Stimulated activated CD4-positive, alpha-beta T cell treated with anti-CD3 and anti-CD28 coated beads, Interleukin-1b, Interleukin-23, amount 100 ng/mL, for 24 hours (primary cell): ENCODE results near the gene ATP6V0E2.

Source experiments
- DNase-seq, 4 experiments: peaks; one replicate each; pipeline ENCODE4 v3.0.0-alpha.2; 2020; ENCODE audit warnings: low read depth in 4 of 4, low spot score in 1 of 4

Gene ATP6V0E2

DNA sequence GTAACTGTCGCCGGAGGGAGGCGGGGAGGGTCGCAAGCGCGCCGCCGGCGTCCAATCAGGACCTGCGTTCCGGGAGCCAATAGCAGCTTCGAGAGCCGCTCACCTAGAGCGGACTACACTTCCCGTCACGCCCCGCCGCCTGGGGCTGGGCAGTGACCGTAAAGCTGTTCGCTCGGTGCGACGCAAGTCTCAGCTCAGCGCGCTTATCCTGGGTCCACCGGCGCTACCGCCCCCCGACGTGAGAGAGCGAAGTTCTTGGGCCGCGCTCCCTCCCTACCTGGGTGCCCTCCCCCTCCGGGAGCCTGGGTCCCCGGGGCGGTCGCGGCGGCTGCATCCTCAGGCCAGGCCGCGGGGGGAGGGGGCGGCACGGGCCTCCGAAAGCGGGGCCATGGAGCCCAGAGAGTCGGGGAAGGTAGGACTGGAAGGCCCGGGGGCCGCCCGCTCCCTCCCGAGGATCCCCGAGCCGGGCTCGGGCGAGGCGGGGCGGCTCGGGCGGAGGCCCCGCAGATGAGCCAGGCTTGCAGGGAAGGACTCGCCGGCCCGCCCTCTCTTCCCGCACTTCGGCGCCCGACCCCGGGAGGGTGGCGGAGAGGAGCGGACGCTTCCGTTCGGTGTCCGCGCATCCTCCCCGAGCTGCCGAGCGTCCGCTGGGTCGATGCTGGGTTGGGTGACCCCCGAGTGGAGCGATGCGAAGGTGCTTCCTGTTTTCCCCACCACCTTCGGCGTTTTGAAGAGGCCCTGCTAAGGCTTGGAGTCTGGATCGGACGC lies 35.4 kb upstream of the ATP6V0E2 start, which contains the start of gene ZNF862:
ZNF862 (plus strand) TSS at position 152 of the 768 bp plus-strand sequence; CDS start at position 389, 237 bp downstream.
- peak; percentile 91 to 95 (median 93) for DNase-seq

DNA sequence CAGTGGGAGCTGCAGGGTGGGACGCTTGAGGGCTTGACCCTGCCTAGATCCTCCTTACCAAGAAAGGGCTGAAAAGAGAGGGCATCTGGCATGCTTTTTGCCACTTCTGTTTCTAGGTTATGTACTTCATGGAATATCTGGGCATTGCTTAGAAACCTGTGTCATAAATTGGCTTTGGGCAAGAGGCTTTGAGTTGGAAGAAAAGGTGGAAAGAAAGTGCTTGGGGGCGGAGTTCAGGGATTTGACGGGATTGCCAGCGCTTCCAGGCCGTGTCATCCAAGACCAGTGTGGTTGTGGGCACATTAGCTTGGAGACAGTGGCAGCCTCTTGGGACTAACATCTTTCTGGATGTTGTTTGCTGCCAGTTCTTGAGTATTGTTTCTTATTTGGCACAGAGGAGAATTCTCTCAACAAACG lies 34.8 kb upstream of the ATP6V0E2 start:
- DNase-seq: no peak

DNA sequence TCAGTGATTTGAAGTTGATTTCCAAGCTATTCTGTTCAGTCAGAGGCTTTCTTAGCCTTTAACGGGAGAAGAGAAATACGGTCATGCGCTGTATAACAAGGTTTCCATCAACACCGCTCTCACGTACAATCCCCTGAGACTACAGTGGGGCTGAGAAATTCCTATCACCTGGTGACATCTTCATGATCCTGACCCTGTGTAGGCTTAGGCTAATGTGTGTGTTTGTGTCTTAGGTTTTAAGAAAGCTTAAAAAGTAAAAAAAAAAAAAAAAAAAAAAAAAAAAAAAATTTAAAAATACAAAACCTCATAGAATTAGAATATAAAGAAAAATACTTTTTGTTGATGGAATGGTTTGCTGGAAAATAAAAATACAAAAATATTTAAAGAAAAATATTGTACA lies 33.8 kb upstream of the ATP6V0E2 start:
- DNase-seq: no peak

DNA sequence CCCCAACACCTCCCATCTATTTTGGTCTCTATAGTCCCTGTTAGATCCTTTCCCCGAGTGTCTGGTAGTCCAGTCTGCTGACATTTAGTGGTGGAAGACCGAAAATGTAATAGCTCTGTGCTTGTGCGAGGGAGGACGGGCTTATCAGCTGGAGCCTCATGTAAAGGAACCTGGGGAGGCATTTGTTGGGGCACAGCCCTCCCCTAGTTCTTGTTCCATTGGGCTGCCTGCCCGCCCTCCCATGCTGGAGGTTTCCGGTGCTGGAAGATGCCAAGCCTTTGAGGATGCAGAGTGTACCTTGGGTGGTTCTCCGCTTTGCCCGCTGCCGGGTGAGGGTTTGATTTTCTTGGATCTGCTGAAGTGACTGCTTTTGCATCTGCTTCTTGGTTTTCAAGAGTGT lies 30.2 kb upstream of the ATP6V0E2 start:
- no peak for DNase-seq

DNA sequence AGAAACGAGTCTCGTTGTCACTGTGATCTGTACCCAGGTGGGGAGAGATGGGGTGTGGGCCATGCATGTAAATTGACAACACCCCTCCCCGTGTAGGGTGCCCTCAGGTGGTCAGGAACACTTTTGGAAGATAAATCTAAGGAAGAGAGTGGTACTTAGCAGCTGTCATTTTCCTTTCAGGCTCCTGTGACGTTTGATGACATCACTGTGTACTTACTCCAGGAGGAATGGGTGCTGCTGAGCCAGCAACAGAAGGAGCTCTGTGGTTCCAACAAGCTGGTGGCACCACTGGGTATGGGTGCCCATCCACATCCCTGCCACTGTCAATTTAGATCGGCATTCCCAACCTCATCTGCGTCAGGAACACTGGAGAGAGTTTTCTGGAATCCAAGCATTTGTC lies 29.3 kb upstream of the ATP6V0E2 start:
- DNase-seq: no peak

DNA sequence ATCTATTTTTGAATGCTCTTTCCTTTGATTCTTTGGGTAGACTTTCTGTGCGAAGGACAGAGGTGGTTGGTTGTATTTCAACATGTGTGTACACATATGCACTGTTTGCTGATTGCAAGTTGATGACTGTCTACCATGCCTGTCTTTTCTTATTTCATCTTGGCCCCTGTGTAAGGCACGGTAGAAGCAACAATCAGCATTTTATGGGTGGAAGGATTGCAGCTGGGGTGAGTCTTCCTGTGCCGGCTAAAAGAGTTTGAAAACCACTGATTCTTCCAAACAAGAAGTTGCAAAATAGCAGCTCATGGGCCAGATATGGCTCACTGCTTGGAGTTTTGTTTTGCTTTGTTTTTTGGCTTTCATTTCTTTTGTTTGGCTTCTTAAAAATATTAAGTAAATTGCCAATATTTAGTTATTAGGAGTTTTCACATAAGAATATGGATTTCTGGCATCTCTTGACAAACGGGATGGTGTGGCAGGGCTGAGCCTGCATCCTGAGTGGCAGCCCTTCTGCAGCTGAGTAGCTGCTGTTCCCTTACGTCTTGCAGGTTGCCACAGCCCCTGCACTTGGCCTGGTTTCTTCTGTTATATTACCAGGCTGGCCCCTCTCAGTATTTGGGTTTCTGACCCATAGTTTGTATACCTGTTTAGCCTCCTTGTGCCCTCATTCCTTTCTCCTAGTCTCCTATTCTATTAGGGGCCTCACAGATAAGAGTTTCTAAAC lies 28.4 kb upstream of the ATP6V0E2 start:
- no peak for DNase-seq

DNA sequence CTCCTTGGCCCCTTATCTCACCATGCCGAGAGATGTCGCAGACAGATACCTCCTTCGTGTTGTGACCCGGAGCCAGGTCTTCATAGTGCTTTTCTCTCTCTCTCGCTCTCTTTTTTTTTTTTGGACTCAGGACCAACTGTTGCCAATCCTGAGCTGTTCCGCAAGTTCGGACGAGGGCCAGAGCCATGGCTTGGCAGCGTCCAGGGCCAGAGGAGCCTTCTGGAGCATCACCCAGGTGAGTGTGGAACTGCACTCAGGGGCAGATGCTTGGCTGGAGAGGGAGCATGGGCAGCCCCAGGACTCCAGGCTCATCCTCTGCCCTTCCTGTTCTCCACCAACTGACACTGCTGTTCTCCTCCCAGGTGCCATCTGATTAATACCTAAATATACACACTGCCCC lies 27.7 kb upstream of the ATP6V0E2 start:
- no peak for DNase-seq

DNA sequence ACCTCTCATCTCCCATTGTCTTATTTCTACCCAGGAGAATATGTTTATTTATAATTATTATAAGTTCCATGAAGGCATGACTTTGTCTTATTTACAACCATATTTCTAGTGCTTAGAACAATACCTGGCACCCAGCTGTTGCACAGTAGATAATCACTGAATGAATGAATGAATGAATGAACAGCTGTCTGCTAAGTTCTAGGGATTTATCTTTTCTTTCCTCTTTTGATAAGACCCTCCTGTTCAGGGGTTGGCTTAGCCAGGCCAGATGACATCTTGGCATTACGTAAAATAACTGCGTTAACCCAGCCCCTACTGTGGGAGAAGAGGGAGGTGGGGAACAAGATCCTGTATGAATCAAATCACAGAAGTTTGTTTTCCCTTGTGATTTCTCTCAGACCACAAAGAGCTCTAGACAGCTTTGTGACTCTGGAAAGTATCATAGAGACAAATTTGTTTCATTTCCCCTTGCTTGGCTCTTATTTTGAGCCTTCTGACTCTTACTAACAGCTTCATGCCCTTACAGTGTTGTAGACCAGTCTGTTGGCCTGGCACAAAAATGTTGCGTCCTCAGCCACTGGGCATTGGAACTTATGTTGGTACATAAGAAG lies 27.2 kb upstream of the ATP6V0E2 start:
- no peak for DNase-seq

DNA sequence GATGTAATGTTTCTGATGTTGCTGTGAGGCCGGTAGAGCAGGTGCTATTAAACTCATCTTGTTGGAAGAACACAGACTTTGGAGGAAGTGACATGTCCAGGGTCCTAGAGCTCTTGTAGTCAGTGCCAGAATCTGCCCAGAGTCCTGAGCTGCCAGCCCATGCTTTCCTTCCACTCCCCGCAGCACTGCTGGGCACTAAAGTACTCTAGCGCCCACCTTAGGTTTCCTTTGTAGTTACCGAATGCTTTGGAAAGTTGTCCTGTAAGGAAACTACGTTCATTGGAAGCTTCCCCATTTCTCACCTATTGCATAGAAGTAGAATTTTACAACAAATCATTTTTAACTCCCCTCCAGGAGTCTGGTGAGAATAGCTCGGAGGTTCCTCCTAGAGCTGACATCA lies 24.6 kb upstream of the ATP6V0E2 start:
- DNase-seq: no peak

DNA sequence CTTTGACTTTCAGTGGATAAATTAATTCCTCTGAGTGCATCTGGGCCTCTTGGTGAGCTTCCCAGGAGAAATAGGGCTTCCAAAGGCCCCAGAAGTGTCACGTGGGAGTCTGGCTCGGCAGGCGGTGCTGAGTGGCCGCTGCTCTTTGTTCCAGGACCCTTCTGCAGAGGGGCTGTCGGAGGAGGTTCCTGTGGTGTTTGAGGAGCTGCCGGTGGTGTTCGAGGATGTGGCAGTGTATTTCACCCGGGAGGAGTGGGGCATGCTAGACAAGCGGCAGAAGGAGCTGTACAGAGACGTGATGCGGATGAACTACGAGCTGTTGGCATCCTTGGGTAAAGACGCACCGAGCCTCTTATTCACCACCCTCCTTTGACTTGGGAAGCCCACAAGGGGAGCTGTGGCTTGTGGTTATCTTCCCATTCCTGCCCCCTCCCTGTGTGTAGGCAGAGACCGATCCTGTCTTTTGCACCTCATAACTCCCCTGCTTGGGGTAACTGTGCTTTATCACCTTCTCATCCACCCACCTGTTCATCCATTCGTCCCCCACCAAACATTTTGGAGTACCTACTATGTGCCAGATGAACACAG lies 23.7 kb upstream of the ATP6V0E2 start:
- no peak for DNase-seq

DNA sequence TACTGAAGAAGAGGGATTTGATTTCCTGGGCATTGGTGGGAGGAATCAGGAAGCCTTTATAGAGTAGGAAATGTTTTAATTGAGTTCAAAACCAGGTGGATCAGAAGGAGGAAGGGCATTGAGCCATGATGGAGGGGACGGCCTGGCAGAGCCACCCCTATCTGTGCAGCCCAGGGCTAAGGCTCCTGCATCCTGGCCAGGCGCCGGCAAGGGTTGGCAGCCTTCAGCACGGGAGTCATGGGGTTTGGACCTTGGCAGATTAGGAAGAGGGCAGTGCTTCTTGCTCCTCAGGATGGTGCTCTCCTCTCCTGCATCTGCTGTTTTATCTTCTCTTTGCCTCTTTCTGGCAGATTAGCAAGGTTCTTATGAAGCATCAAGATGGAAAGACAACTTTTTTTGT lies 23.1 kb upstream of the ATP6V0E2 start:
- no peak for DNase-seq

DNA sequence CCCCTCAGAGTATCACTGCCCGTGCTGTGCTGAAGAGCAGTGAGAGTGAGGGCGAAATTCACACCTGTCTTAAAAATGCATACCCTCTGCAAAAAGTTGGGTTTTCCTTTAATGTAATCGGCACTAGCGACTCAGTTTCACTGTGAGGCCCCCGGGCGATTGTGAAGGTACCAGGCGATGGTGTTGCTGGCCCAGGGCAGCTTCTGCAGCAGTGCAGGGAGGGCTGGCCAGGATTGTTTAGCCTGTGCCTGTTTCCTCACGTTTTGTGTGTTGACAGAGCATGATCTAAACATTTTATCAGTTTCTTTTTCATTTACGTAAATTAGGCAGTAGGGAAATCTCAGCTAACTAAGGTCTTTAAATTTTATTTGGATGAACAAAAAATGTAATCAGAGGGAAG lies 22.3 kb upstream of the ATP6V0E2 start:
- DNase-seq: no peak

DNA sequence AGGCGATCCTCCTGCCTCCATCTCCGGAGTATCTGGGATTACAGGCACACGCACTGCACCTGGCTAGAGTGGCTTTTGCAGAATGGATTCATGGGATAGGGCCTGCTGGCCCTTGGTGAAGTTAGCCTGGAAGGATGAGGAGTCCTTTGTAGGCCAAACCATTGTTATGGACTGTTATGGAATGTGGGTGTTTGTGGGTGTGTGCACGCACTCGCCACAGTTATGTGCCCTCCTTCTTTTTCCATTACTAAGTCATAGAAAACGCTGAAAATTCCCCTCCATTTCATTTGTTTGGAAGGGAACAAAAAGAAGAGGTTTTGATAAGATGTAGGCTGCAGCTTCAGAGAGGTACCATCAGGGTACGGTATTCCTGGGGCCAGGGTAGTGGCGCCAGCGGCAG lies 20.6 kb upstream of the ATP6V0E2 start:
- no peak for DNase-seq

DNA sequence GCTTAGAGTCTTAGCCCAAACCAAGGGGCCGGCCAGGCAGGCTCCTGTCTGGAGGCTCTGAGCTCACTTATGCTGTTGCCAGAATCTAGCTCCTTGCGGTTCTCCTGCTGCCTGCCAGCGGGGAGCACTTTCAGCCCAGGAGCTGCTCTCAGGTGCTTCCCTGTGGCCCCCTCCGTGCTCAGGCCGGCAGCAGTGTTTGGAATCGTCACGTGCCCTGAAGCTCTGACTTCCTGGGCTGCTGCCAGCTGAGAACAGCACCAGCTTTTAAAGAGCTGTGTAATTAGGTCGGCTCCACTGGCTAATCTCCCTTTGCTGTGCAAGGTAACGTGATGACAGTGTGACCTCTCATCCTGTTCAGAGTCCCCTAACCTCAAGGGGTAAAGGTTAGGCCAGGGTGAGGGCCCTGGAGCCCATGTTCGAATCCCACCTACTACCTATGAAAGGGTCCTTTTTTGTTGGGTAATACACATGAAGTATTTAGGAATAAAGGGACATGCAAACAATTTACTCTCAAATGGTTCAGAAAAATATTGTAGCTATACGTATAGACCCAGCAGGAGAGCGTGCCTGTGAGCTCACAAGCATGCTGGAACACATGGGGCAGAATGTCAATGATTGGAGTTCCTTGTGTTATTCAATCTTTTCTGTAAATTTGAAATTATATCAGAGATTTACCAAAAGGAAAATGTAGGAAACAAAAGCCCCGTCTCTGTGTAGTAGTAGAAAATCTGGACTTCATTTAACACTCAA lies 19.0 kb upstream of the ATP6V0E2 start:
- no peak for DNase-seq

DNA sequence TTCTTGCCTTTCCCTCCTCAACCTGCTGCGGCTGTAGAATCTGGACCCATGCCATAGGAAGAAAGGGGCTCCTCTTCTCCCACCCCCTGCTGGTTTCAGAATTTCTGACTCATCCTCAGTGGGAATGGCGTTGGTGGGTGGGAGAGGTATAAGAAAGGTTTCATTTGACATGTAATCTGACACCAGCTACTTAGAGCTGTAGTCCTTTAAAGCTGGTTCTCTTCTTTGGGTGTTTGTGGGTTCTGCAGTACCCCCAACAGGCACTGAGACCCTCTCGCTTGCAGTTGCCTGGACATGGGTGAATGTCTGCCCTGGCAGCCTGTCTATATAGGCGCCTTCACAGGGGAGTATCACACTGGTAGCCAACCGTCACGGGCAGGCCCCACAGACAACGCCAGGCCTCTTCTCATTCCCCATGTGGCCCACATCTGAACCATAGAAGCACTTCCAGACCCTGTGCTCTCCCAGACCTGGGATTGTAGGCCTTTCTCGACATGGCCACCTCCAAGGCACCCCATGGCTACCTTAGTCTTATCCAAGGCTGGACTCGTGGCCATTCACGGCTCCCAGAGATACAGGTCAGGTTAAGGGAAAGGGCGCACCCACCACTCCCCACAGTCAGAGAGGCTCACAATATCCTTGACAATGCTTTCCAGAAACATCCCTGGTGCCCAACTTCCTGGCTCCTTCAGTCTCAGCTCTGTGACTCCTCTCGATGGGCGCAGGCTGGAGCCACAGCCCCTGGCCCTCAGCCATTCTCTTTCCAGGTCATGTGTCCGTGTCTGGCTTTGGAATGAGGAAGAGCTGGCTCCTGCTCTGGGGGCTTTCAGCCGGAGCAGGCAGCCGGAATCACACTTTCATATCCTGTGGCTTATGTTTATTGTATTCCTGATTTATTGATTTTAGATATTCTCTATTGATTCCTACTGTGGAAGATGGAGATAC lies 18.1 kb upstream of the ATP6V0E2 start:
- no peak for DNase-seq

DNA sequence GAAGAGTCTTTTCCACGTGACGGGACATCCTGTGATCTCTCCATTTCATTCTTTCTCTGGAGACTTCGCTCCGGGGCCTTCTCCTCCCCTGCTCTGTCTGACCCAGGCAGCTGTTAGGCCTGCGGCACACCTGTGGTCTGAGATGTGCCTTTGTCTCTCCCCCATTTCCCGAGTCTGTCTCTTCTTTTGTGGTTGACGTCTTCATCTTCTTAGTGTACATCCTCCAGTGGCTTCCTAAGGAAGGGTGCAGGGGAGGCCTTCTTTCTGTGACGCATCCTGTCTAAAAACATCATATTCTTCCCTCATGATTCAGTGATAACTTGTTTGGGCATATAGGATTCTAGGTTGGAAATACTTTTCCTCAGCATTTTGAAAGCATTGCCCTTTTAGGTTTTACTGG lies 17.2 kb upstream of the ATP6V0E2 start:
- no peak for DNase-seq

DNA sequence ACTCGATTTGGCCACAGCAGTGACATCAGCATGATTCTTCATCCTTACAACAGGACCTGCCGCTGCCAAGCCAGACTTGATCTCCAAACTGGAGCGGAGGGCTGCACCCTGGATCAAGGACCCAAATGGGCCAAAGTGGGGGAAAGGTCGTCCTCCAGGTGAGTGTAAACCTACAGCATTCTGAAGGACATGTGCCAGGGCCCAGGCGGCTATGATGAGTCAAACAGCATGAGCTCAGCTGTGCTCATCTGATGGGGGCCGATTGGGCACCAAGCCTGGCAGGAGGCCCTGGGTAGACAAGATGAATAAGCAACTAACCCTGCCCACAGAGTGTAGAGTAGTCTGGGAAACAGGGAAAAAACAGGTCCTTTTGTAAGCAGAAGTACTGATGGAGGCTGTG lies 14.4 kb upstream of the ATP6V0E2 start:
- no peak for DNase-seq

DNA sequence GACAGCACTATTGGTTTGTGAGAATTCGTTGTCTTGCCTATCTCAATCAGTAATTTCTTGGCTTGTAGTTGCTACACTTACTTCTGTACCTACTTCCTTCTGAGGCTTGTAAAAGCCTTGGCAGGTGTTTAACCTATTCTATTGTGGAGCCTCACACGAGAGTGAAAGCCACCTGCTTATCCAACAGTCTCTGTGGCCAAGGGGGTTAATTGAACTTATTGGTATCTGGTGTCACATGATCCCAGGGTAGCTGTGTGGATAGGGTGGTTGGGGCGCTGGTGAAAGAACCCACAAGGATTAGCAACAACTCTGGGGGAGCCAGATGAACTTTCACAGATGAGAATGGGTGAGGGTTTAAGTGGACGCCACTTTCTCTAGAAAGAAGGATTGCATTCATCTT lies 13.9 kb upstream of the ATP6V0E2 start:
- DNase-seq: no peak

DNA sequence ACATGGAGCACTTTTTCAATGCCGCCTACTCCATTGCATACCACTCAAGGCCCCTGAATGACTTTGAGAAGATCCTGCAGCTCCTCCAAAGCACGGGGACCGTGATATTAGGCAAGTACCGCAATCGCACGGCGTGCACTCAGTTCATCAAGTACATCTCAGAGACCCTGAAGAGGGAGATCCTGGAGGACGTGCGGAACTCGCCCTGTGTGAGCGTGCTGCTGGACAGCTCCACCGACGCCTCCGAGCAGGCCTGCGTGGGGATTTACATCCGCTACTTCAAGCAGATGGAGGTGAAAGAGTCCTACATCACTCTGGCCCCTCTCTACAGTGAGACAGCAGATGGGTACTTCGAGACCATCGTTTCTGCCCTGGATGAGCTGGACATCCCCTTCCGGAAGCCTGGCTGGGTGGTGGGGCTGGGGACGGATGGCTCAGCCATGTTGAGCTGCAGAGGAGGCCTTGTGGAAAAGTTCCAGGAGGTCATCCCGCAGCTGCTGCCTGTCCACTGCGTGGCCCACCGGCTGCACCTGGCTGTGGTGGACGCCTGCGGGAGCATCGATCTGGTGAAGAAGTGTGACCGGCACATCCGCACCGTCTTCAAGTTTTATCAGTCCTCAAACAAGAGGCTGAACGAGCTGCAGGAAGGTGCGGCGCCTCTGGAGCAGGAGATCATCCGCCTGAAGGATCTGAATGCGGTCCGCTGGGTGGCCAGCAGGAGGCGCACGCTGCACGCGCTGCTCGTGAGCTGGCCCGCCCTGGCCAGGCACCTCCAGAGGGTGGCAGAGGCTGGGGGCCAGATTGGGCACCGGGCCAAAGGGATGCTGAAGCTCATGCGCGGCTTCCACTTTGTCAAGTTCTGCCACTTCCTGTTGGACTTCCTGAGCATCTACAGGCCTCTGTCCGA lies 12.7 kb upstream of the ATP6V0E2 start:
- no peak for DNase-seq
